GM19467 (cell line): ENCODE measurements around the gene PAQR7.

Experiments
- ATAC-seq: cut with Tn5 transposase; IDR thresholded peaks from one replicate; pipeline ENCODE4 v1.9.1; 2021; ENCODE audit warnings: mild to moderate bottlenecking, moderate library complexity; ENCODE audit not compliant: unreplicated experiment

Gene PAQR7

DNA sequence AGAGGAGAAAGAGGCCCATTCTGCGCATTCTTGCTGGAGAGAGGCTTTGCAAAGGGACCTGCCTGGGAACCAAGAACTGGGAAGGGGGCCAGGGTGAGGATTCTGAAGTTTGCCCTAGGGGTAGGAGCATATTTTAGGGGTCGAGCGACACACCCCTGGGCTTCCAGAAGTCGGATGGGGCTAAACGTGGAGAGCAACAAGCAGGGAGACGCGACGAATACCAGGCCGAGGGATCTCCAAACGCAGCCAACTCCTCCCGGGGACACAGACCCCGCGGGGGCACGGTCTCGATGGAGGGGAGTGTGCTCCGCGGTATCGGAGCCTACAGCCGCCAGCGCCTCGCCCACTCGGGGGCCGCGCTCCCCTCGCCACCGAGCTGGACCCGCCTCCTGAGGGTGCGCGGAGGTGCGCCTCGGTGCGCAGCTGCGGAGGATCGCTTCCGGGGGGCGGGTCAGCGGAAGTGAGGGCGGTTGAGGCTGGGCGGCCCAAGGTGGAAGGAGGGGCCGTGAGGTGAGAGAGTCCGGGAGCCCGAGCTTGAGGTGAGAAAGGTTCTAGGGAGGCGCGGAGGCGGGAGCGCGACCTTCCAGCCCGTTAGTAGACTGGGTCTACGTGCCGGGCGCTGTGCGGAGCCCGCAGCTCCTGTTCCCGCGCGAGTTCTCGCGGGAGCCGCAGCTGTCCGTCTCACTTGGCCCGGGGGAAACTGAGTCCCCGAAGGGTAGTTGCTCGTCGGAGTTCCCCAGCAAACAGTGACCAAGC lies 55.8 kb downstream of the PAQR7 start, which contains the start of gene MTFR1L:
MTFR1L (plus strand) TSS at position 464 of the 756 bp plus-strand sequence. CDS start 3,151 bp downstream, outside the sequence.
- ATAC-seq: peak; percentile 69

- ATAC-seq: no peak
Measured at GRCh38 chr1:25818569-25818968, 56.9 kb downstream of the PAQR7 start.

DNA sequence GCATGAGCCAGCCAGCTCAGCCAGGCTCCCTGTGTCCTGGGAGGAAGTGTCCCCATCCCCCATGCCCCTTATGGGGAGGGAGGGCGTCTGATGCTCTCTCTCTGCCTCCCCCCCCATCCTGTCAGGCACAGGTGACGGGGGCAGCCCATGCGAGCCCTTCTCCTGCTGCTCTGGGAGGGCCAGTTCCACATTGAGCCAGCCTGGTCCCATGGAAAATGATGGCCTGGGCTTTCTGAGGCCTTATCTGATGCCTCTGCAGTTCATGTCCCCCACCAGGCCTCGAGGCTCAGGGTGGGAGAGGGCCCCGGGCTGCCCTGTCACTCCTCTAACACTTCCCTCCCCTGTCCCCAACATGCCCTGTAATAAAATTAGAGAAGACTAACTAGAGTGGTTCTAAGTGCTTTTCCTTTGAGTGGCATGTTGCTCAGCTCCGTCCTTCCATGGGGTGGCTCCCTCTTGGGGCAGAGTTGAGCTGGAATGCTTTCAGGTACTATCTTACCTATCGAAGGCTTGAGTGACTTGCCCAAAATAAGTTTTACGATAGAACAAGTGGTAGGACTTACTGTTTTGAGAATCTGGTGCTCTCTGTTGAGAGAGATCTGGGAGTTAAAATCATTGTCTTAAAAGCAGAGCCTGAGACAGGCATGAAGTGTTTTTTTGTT lies 57.5 kb downstream of the PAQR7 start:
- ATAC-seq: no peak

DNA sequence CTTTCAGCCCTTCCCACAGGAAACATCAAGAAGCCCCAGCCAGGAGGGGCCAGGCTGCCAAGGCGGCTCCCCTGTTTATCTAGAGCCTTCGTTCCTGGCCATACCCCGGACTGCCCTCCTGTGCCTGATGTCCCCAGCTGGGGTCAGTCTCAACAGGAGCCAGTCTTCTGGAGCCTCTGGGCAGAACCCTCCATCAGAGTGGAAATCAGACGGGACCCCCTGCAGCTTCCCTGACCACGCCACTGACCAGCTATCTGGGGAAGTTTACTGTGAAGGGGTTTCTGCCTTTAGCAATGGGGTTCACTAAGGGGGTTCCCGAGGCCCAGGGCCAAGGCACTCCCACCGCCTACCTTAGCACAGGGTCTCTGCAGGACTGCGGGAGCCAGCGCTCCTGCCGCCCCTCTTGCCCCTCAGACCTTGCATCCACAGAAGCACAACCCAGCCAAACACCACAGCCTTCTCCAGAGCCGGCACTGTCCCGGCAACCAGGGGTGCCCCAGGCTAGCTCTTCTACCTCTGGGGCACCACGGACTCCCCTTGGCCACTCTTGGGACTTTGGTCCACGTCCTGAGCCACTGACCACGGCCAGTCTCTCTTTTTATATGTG lies 59.3 kb downstream of the PAQR7 start:
- ATAC-seq: no peak

- no peak for ATAC-seq
Measured at GRCh38 chr1:25815208-25816111, 60.0 kb downstream of the PAQR7 start.

- ATAC-seq: no peak
Measured at GRCh38 chr1:25814549-25815087, 60.9 kb downstream of the PAQR7 start.

DNA sequence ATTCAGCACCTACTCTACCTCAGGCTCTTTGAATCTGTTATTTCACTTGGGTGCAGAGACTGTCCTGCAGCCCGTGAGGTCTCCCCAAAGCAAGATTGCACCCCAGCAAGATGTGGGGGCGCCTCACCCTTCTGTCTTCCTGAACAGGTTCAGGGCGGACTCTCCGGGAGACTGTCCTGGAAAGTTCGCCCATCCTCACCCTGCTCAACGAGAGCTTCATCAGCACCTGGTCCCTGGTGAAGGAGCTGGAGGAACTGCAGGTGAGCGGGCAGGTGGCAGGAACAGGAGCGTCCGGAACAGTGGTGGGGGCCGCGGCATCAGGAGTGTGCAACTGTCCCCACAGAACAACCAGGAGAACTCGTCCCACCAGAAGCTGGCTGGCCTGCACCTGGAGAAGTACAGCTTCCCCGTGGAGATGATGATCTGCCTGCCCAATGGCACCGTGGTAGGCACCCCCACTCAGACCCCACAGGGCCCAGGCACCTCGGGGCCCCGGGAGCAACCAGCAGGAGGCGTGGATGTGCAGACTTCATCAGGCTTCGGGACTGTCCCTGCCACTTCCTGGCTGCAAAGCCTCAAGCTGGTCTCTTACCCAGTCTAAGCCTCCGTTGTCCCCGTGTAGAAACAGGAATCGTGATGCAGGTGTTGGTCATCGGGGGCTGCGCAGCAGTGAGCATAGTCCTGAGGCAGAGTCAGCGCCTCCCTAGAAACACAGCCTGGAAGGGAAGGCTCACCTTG lies 61.6 kb downstream of the PAQR7 start:
- no peak for ATAC-seq

- ATAC-seq: no peak
Measured at GRCh38 chr1:25813071-25813733, 62.3 kb downstream of the PAQR7 start.
